Peyer's patch (tissue), 4 donors: ENCODE data around the gene AP3D1. TPM values are rescaled to one million over a fixed set of nuclear protein-coding genes. Genes with fewer than 3 reads are reported as not detected.

ENCODE experiments used
- DNase-seq, 3 donors: peaks; one replicate each; pipeline ENCODE4 v3.0.0-alpha.2; 2017 to 2019
- H3K27ac ChIP-seq, 4 donors: fragments of 200-600 bp; sonication (generic); one replicate each; pipeline ENCODE4 v1.5.1; 2016 to 2019
- H3K27me3 ChIP-seq, 2 donors: fragments of 200-600 bp; sonication (generic); one replicate each; pipeline ENCODE4 v1.5.1; 2019
- H3K36me3 ChIP-seq, 3 donors: fragments of 200-600 bp; sonication (generic); one replicate each; pipeline ENCODE4 v1.5.1; 2016 to 2019
- H3K4me1 ChIP-seq, 4 donors: fragments of 200-600 bp; sonication (generic); one replicate each; pipeline ENCODE4 v1.5.1; 2016 to 2019
- H3K4me3 ChIP-seq, 4 donors: fragments of 200-600 bp; sonication (generic); 1 replicate in 3 of 4; 2 replicates in 1 of 4; pipeline ENCODE4 v1.5.1; 2016 to 2019; ENCODE audit warnings: mild to moderate bottlenecking in 1 of 4
- H3K9me3 ChIP-seq, 4 donors: fragments of 200-600 bp; sonication (generic); one replicate each; pipeline ENCODE4 v1.5.1; 2016 to 2019; ENCODE audit warnings: mild to moderate bottlenecking in 1 of 4
- POLR2A ChIP-seq, 2 donors: fragments of 450-650 bp; IDR thresholded peaks; one replicate each; pipeline ENCODE4 v1.5.1; 2017; ENCODE audit warnings: antibody characterized with exemption in 2 of 2, mild to moderate bottlenecking in 2 of 2, moderate library complexity in 2 of 2
- total RNA-seq, 4 donors: library from RNA; depleted of rRNA; stranded (reverse); fragments of >200 nt; gene quantifications; one replicate each; pipeline ENCODE4 v1.1.0, GENCODE V29; 2016
- TF ChIP-seq, protein P1 (sequence below), 6 experiments: fragments of 450-650 bp in 4 of 6; fragments of 200-600 bp in 2 of 6; sonication (generic) in 1 of 6; IDR thresholded peaks; one replicate each; pipeline ENCODE4 v1.5.1; 2017 to 2019; ENCODE audit warnings: antibody characterized with exemption in 6 of 6, mild to moderate bottlenecking in 3 of 6, moderate library complexity in 1 of 6

Gene AP3D1
- total RNA-seq, 4 donors from 2014 or later: 104 to 136 (median 122) TPM

DNA sequence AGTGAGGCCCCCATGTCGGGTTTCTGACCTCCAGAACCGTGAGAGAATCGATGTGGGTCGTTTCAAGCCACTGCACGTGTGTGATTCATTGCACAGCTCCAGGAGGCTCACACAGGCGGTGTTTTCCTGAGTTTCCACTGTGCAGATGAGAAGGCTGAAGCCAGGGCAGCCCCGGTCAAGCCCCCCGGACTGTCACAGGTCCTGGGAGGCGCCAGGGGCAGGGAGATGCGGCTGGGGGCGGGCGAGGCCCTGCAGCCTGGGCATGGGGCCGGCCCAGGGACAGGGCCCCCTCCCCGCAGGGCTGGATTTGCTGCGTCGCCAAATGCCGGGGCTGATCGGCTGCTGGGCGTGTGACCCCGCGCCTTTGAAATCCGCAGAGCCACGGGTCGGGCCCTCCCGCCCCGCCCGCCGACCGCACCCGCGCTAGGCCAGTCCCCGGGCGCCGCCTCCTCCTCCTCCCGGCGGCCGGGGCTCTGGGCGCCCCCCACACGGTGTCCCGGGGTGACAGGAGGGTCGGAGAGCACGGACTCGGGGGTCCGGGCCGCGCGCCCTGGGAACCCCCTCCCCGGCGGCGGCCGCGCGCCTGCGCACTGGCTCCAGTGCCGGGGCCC, 90.4 kb downstream of the AP3D1 start:
- H3K9me3 ChIP-seq: no peaks in the 10 kb centered on the region
- peak overlapping the region; percentile 70 to 95 (median 86) for H3K4me3 ChIP-seq
- peak in 2 of 3 donors; percentile 82 to 92 for DNase-seq
- H3K4me1 ChIP-seq: peaks cover 3 to 69% (median 38%) of the 10 kb centered on the region in 4 donors
- H3K27ac ChIP-seq: peak overlapping the region; percentile 99 to 100 (median 100)
- no peaks in the 10 kb centered on the region for H3K27me3 ChIP-seq
- no peaks in the 10 kb centered on the region for H3K36me3 ChIP-seq
- TF ChIP-seq POLR2A (IDR thresholded peaks at IDR 0.05): peak; percentile 63 to 65
- TF ChIP-seq, protein P1, sequence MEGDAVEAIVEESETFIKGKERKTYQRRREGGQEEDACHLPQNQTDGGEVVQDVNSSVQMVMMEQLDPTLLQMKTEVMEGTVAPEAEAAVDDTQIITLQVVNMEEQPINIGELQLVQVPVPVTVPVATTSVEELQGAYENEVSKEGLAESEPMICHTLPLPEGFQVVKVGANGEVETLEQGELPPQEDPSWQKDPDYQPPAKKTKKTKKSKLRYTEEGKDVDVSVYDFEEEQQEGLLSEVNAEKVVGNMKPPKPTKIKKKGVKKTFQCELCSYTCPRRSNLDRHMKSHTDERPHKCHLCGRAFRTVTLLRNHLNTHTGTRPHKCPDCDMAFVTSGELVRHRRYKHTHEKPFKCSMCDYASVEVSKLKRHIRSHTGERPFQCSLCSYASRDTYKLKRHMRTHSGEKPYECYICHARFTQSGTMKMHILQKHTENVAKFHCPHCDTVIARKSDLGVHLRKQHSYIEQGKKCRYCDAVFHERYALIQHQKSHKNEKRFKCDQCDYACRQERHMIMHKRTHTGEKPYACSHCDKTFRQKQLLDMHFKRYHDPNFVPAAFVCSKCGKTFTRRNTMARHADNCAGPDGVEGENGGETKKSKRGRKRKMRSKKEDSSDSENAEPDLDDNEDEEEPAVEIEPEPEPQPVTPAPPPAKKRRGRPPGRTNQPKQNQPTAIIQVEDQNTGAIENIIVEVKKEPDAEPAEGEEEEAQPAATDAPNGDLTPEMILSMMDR (IDR thresholded peaks at IDR 0.05): no peak

DNA sequence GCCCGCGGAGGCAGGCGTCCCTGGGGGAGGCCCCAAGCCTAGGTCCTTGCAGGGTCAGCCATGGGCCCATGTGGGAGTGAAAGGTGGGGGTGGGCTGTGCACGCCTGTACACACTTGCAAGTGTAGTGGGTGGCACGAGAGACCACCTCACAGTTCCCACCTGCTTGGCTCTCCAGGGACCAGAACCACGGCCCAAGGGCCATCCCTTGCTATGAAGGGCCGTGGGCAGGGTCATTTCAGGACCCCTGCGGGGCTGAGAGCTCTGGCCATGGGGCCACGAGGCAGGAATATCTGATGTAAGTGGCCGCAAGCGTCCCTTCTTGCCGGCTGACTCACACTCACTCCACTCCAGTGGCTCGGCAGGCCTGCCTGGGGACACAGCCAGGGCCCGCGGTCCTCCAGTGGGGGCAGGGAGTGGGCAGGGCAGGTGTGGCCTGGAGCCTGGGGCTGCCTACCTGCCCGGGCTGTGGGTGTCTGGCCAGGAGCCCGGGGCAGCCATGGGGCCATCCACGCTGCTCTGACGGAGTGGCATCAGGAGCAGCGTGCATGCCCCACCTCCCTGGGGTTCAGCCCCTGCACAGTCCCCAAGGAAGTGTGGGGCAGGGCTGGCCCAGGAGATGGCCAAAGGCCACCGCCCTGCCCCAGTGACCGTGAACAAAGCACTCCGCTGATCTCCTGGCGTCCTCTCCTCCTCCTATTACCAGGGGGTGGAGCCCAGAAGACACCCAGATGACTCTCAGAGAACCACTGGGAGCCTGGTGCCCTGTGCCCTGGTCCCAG, 91.8 kb downstream of the AP3D1 start:
- DNase-seq: peak in 2 of 3 donors; percentile 92 to 93
- Histone ChIP-seq H3K27me3 (no peaks in the 10 kb centered on the region), H3K4me3 (peak overlapping the region in 2 of 4 donors; percentile 70 to 86), H3K9me3 (no peaks in the 10 kb centered on the region), H3K27ac (peak overlapping the region; percentile 99 to 100 (median 100)), H3K4me1 (peaks cover 4 to 78% (median 51%) of the 10 kb centered on the region in 4 donors), H3K36me3 (no peaks in the 10 kb centered on the region)
- TF ChIP-seq, protein P1 (IDR thresholded peaks at IDR 0.05): peak in 1 of 6 experiments; percentile 9
- TF ChIP-seq POLR2A (IDR thresholded peaks at IDR 0.05): peak; percentile 81 to 87

DNA sequence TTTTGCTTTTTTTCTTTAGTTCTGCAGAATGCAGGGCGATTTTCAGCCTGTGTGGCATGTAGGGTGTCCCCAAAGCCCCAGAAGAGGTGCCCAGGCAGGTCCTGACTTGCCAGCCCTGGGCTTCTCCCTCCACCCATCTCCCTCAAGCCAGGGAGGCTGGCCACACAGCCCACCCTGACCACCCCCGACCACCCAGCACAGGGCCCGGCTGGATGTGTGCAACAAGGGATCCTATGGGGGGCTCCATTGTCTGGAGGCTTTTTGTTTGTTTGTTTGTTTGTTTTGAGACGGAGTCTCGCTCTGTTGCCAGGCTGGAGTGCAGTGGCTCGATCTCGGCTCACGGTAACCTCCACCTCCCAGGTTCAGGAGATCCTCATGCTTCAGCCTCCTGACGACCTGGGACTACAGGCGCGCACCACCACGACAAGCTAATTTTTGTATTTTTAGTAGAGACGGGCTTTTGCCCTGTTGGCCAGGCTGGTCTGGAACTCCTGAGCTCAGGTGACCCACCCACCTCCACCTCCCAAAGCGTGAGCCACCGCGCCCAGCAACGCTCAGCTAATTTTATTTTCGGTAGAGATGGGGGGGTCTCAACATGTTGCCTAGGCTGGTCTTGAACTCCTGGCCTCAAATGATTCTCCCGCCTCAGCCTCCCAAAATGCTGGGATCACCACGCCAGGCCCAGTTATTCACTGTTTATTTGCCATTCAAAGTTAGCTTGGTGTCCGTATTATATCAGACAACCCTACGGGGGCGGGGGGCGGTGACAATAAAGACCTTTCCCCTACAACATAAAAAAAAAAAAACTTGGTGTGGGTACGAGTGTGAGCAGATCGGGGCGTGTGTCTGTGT, 92.6 kb downstream of the AP3D1 start:
- Histone ChIP-seq H3K36me3 (no peaks in the 10 kb centered on the region), H3K27ac (peak overlapping the region; percentile 99 to 100 (median 100)), H3K4me3 (peak overlapping the region in 1 of 4 donors; percentile 70), H3K27me3 (no peaks in the 10 kb centered on the region), H3K4me1 (peaks cover 4 to 82% (median 53%) of the 10 kb centered on the region in 4 donors), H3K9me3 (no peaks in the 10 kb centered on the region)
- TF ChIP-seq POLR2A (IDR thresholded peaks at IDR 0.05): no peak
- TF ChIP-seq, protein P1 (IDR thresholded peaks at IDR 0.05): no peak
- no peak for DNase-seq

DNA sequence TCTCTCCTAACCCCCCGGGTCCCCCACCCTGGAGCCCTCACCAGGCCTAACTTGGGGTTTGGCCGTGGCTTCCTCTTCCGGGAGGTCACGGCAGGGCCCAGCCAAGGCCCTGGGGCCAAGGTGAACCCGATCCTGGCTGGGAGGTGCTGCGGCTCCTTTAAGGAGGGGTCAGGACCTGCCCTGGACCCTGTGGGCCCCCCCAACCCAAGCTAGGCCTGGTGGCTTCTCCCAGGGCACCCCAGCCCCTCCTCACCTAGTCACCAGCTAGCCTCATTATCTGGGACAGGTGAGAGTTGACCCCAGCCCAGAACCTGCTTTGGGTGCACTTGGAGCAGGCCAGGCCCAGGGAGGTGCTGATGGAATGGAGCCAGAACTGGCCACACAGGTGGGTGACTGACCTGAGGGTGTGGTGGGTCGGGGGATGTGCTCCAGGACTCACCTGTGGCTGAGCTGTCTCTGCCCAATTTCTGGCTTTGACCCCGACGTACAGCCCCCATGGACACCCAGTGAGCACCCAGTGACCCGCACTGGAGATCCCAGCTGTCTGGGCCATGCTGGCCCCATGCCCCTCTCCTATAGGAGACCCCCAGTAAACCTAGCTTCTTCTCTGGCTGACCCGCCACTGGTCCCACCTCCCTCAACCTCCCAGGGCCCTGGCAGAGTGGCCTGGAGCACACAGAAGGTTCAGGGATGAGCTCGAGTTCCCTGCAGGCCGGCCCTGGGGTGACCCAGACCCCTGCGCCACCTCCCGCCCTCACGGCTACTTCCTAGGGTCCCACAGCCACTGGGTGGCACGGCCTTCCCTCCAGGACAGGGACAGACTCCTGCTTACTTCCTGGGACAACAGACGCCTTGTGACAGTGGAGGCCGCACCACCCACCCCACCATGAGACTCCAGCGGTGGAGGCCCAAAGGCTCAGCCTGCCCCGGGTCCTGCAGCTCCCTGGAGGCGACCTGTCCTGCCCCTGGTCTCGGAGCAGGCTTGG, 93.6 kb downstream of the AP3D1 start:
- no peak for DNase-seq
- peak overlapping the region; percentile 89 to 100 (median 99) for H3K27ac ChIP-seq
- H3K4me1 ChIP-seq: peaks cover 4 to 82% (median 53%) of the 10 kb centered on the region in 4 donors
- TF ChIP-seq POLR2A (IDR thresholded peaks at IDR 0.05): no peak
- TF ChIP-seq, protein P1 (IDR thresholded peaks at IDR 0.05): no peak
- H3K9me3 ChIP-seq: no peaks in the 10 kb centered on the region
- no peak overlapping the region for H3K4me3 ChIP-seq
- H3K27me3 ChIP-seq: no peaks in the 10 kb centered on the region
- no peaks in the 10 kb centered on the region for H3K36me3 ChIP-seq
